A549 (cell line): ENCODE data around the gene FBXO11.
A peak's percentile ranks its signal among the peaks of the same experiment; 100 is the strongest.

ENCODE experiments used
- CEBPB ChIP-seq, 2 experiments: fragments of >200 bp in 1 of 2; sonication (Bioruptor Twin) in 1 of 2; formaldehyde crosslinking in 1 of 2; IDR thresholded peaks; 2 replicates each; pipeline ENCODE4 v1.6.1; 2012 to 2016
- CTCF ChIP-seq: fragments of >200 bp; sonication (Bioruptor Twin); formaldehyde crosslinking; IDR thresholded peaks from 3 replicates; pipeline ENCODE4 v1.5.1; 2016
- EP300 ChIP-seq, 2 experiments: fragments of >200 bp; sonication (Bioruptor Twin); formaldehyde crosslinking; IDR thresholded peaks; 2 replicates in 1 of 2; 3 replicates in 1 of 2; pipeline ENCODE4 v1.6.1; 2016 to 2017
- FOSL2 ChIP-seq, 2 experiments: fragments of 450-650 bp in 1 of 2; fragments of >200 bp in 1 of 2; sonication (Bioruptor Twin) in 1 of 2; formaldehyde crosslinking; IDR thresholded peaks; 2 replicates each; pipeline versions ENCODE4 v1.5.0 to v1.6.1; 2016 to 2020; ENCODE audit warnings: mild to moderate bottlenecking in 1 of 2, moderate library complexity in 1 of 2
- HDAC2 ChIP-seq: fragments of 200-600 bp; sonication (generic); IDR thresholded peaks from 2 replicates; pipeline ENCODE4 v1.6.1; 2016
- POLR2A ChIP-seq: IDR thresholded peaks from 2 replicates; pipeline ENCODE4 v1.6.1; 2012; ENCODE audit warnings: mild to moderate bottlenecking, low read length
- RAD21 ChIP-seq, 2 experiments: fragments of >200 bp in 1 of 2; sonication (Bioruptor Twin) in 1 of 2; formaldehyde crosslinking in 1 of 2; IDR thresholded peaks in 1 of 2; conservative IDR thresholded peaks in 1 of 2; 2 replicates in 1 of 2; 3 replicates in 1 of 2; pipeline ENCODE4 v1.6.1; 2012 to 2018; ENCODE audit warnings: inconsistent platforms in 1 of 2
- ZFP36 ChIP-seq: fragments of 450-650 bp; IDR thresholded peaks from 2 replicates; pipeline ENCODE4 v1.6.1; 2014; ENCODE audit warnings: borderline replicate concordance; ENCODE audit not compliant: partially characterized antibody
- ZNF302 ChIP-seq: fragments of 250-450 bp; sonication (Bioruptor Pico); IDR thresholded peaks from 2 replicates; pipeline ENCODE4 v1.9.0; 2021; ENCODE audit warnings: inconsistent platforms, mild to moderate bottlenecking, moderate library complexity

GRCh38 chr2:47769318-47769717 lies 137.0 kb downstream of the FBXO11 start:
- no peak for TF ChIP-seq EP300 (IDR thresholded peaks at IDR 0.05)
- TF ChIP-seq CTCF: no peak
- no peak for TF ChIP-seq POLR2A
- TF ChIP-seq RAD21 (conservative IDR thresholded peaks at IDR 0.05 in 1 of 2, IDR thresholded peaks at IDR 0.05 in 1 of 2): no peak
- TF ChIP-seq FOSL2 (IDR thresholded peaks at IDR 0.05): no peak
- TF ChIP-seq FOSL2 (CRISPR knock-in tag; IDR thresholded peaks at IDR 0.05): no peak
- 0 out of 4 replicates have a peak, but pooled peaks of 1 of the 2 experiments have one; percentile 8 for TF ChIP-seq CEBPB (IDR thresholded peaks at IDR 0.05)
- no peak for TF ChIP-seq HDAC2
- TF ChIP-seq ZFP36: no peak
- no peak for TF ChIP-seq ZNF302 (CRISPR knock-in tag)
